CD4-positive, alpha-beta T cell (primary cell): Measurements from ENCODE around the gene CELF4. TPM values are rescaled to one million over a fixed set of nuclear protein-coding genes. Genes with fewer than 3 reads are reported as not detected.

Source experiments
- ATAC-seq: fragments of 200-7000 bp; cut with Tn5 transposase; one replicate; pipeline ENCODE4 v1.10.0; 2022; ENCODE audit warnings: mild to moderate bottlenecking; ENCODE audit not compliant: poor library complexity
- CTCF ChIA-PET: fragments of 350-600 bp; sonication (Branson Sonifier 250); formaldehyde crosslinking; loops from one replicate; lab custom pipeline; 2021; ENCODE audit warnings: antibody characterized with exemption, inconsistent platforms; lab: Charles Lee
- POLR2A ChIA-PET: fragments of 350-600 bp; sonication (Branson Sonifier 250); formaldehyde crosslinking; loops from one replicate; lab custom pipeline; 2021; ENCODE audit warnings: antibody characterized with exemption, inconsistent platforms; lab: Charles Lee
- DNase-seq, 14 experiments: peaks; one replicate each; pipeline ENCODE4 v3.0.0-alpha.2; 2013 to 2020; ENCODE audit warnings: mixed read lengths in 2 of 14
- H3K27ac ChIP-seq, 2 donors: one replicate each; pipeline versions ENCODE4 v1.5.1 to v1.7.0; 2013; ENCODE audit warnings: low read length in 2 of 2, low read depth in 1 of 2, mild to moderate bottlenecking in 1 of 2
- H3K27me3 ChIP-seq, 2 experiments: 1 replicate in 1 of 2; 2 replicates in 1 of 2; pipeline versions ENCODE4 v1.6.1 to v1.7.0; 2013; ENCODE audit warnings: low read length in 2 of 2, control low read depth in 1 of 2, mild to moderate bottlenecking in 1 of 2, moderate library complexity in 1 of 2; ENCODE audit not compliant: insufficient read depth in 2 of 2, control insufficient read depth in 1 of 2
- H3K36me3 ChIP-seq: one replicate; pipeline ENCODE4 v1.6.1; 2013; ENCODE audit warnings: low read length, control low read depth; ENCODE audit not compliant: insufficient read depth
- H3K4me1 ChIP-seq: one replicate; pipeline ENCODE4 v1.6.1; 2013; ENCODE audit warnings: low read length, control low read depth; ENCODE audit not compliant: insufficient read depth
- H3K4me3 ChIP-seq: one replicate; pipeline ENCODE4 v1.5.1; 2013; ENCODE audit warnings: mild to moderate bottlenecking, low read length, moderate library complexity
- H3K9me3 ChIP-seq, 2 experiments: 1 replicate in 1 of 2; 2 replicates in 1 of 2; pipeline versions ENCODE4 v1.6.1 to v1.7.0; 2013; ENCODE audit warnings: low read length in 2 of 2, mild to moderate bottlenecking in 2 of 2, control low read depth in 1 of 2, moderate library complexity in 1 of 2; ENCODE audit not compliant: control insufficient read depth in 1 of 2, insufficient read depth in 1 of 2
- H3K27ac Mint-ChIP-seq: one replicate; pipeline ENCODE4 v1.8.0; 2020; ENCODE audit warnings: mixed read lengths
- H3K27me3 Mint-ChIP-seq: one replicate; pipeline ENCODE4 v1.8.0; 2021; ENCODE audit warnings: mixed read lengths
- H3K36me3 Mint-ChIP-seq: one replicate; pipeline ENCODE4 v1.8.0; 2021; ENCODE audit warnings: low read depth, mixed read lengths
- H3K4me1 Mint-ChIP-seq: one replicate; pipeline ENCODE4 v1.8.0; 2021; ENCODE audit warnings: low read depth, mixed read lengths
- H3K4me3 Mint-ChIP-seq: one replicate; pipeline ENCODE4 v1.8.0; 2020; ENCODE audit warnings: mild to moderate bottlenecking, mixed read lengths
- H3K9me3 Mint-ChIP-seq: one replicate; pipeline ENCODE4 v1.8.0; 2020; ENCODE audit warnings: mixed read lengths
- CTCF ChIP-seq: fragments of 200-600 bp; IDR thresholded peaks from one replicate; pipeline ENCODE4 v1.8.0; 2022; ENCODE audit warnings: antibody characterized with exemption, mild to moderate bottlenecking
- intact Hi-C, 2 experiments: fragments of 100-400 bp; cut with DNase I in 1 of 2; cut with micrococcal nuclease in 1 of 2; formaldehyde crosslinking; loops; one replicate each; pipeline versions ENCODE4 v1.15.1 to v1.9.0; 2023 to 2025; cut with DNase I, micrococcal nuclease
- total RNA-seq, 174 experiments: library from RNA in 2 of 174; stranded (reverse) in 2 of 174; gene quantifications; one replicate each; pipeline ENCODE4 v1.2.3 and lab custom pipeline; 2021 to 2026

Gene CELF4
- total RNA-seq, 2 experiments from 2014 or later = not detected

- peaks cover 0 to 18% of the 10 kb centered on the region in 2 experiments for H3K9me3 ChIP-seq
- no peak overlapping the region for H3K4me3 Mint-ChIP-seq
- no peak for TF ChIP-seq CTCF
- H3K36me3 ChIP-seq = no peaks in the 10 kb centered on the region
- no peak overlapping the region for H3K27ac ChIP-seq
- no peak overlapping the region for H3K4me3 ChIP-seq
- peaks cover 73% of the 10 kb centered on the region for H3K27me3 Mint-ChIP-seq
- ATAC-seq (no peak), DNase-seq (no peak)
- intact Hi-C loops = no loop called here
- ChIA-PET CTCF (no interaction called here), POLR2A (no interaction called here)
- H3K36me3 Mint-ChIP-seq = no peaks in the 10 kb centered on the region
- H3K9me3 Mint-ChIP-seq = no peaks in the 10 kb centered on the region
- peaks cover 3% of the 10 kb centered on the region for H3K4me1 Mint-ChIP-seq
- H3K27me3 ChIP-seq = peaks cover 36 to 52% of the 10 kb centered on the region in 2 experiments
- H3K27ac Mint-ChIP-seq = no peak overlapping the region
- peaks cover 2% of the 10 kb centered on the region for H3K4me1 ChIP-seq
These were observed 78.8 kb downstream of the CELF4 start for GRCh38 chr18:37486848-37487247.

- H3K27ac ChIP-seq = no peak overlapping the region
- intact Hi-C loops = no loop called here
- H3K36me3 Mint-ChIP-seq = no peaks in the 10 kb centered on the region
- no peak for TF ChIP-seq CTCF
- H3K4me3 ChIP-seq = no peak overlapping the region
- peaks cover 2% of the 10 kb centered on the region for H3K4me1 ChIP-seq
- no peak overlapping the region for H3K27ac Mint-ChIP-seq
- no peaks in the 10 kb centered on the region for H3K9me3 Mint-ChIP-seq
- H3K4me3 Mint-ChIP-seq = no peak overlapping the region
- peaks cover 71% of the 10 kb centered on the region for H3K27me3 Mint-ChIP-seq
- no peaks in the 10 kb centered on the region for H3K36me3 ChIP-seq
- ATAC-seq (no peak), DNase-seq (no peak)
- CTCF ChIA-PET = no interaction called here
- POLR2A ChIA-PET = no interaction called here
- H3K4me1 Mint-ChIP-seq = peaks cover 3% of the 10 kb centered on the region
- H3K9me3 ChIP-seq = peaks cover 0 to 22% of the 10 kb centered on the region in 2 experiments
- peaks cover 36 to 45% of the 10 kb centered on the region in 2 experiments for H3K27me3 ChIP-seq
These were observed 80.4 kb downstream of the CELF4 start for GRCh38 chr18:37484983-37485834.

- Mint-ChIP-seq H3K4me1 (peaks cover 3% of the 10 kb centered on the region), H3K27ac (no peak overlapping the region), H3K9me3 (no peaks in the 10 kb centered on the region), H3K4me3 (no peak overlapping the region), H3K27me3 (peaks cover 71% of the 10 kb centered on the region), H3K36me3 (no peaks in the 10 kb centered on the region)
- Histone ChIP-seq H3K27ac (no peak overlapping the region), H3K27me3 (peaks cover 39 to 45% of the 10 kb centered on the region in 2 experiments), H3K36me3 (no peaks in the 10 kb centered on the region), H3K4me1 (peaks cover 2% of the 10 kb centered on the region), H3K4me3 (no peak overlapping the region), H3K9me3 (peaks cover 0 to 19% of the 10 kb centered on the region in 2 experiments)
- intact Hi-C loops = no loop called here
- ChIA-PET POLR2A (no interaction called here), CTCF (no interaction called here)
- no peak for TF ChIP-seq CTCF
- no peak for DNase-seq
- ATAC-seq = no peak
These were observed 81.4 kb downstream of the CELF4 start for GRCh38 chr18:37483984-37484819.
